ENCODE data around the gene LGALSL.

Gene LGALSL

GRCh38 chr2:64453770-64454385 is at the start of gene LGALSL:
Gene LGALSL (plus strand): TSS chr2:64454162. CDS start chr2:64454546, 384 bp downstream.
- DNase-seq = no peak

- no peak for DNase-seq
These were observed 49.2 kb upstream of the LGALSL start for GRCh38 chr2:64404743-64405142.

GRCh38 chr2:64405581-64406406 is 48.2 kb upstream of the LGALSL start:
- DNase-seq = no peak

- no peak for DNase-seq
These were observed 47.6 kb upstream of the LGALSL start for GRCh38 chr2:64406407-64406774.

- DNase-seq = no peak
These were observed 45.9 kb upstream of the LGALSL start for GRCh38 chr2:64408031-64408430.

GRCh38 chr2:64410671-64411070 is 43.3 kb upstream of the LGALSL start:
- DNase-seq = no peak

GRCh38 chr2:64412671-64413070 is 41.3 kb upstream of the LGALSL start:
- DNase-seq = no peak

GRCh38 chr2:64414736-64415435 is 39.1 kb upstream of the LGALSL start:
- DNase-seq = no peak

GRCh38 chr2:64417624-64418023 is 36.3 kb upstream of the LGALSL start:
- DNase-seq = no peak

GRCh38 chr2:64419596-64420165 is 34.3 kb upstream of the LGALSL start:
- no peak for DNase-seq

- no peak for DNase-seq
These were observed 33.3 kb upstream of the LGALSL start for GRCh38 chr2:64420677-64421076.

GRCh38 chr2:64421201-64421600 is 32.8 kb upstream of the LGALSL start:
- no peak for DNase-seq

- DNase-seq = no peak
These were observed 31.5 kb upstream of the LGALSL start for GRCh38 chr2:64422466-64422865.

GRCh38 chr2:64423303-64423702 is 30.7 kb upstream of the LGALSL start:
- no peak for DNase-seq

GRCh38 chr2:64424416-64424987 is 29.5 kb upstream of the LGALSL start:
- no peak for DNase-seq

- DNase-seq = no peak
These were observed 27.6 kb upstream of the LGALSL start for GRCh38 chr2:64426183-64426952.

GRCh38 chr2:64434039-64434657 is 19.8 kb upstream of the LGALSL start:
- DNase-seq = no peak

GRCh38 chr2:64437883-64438282 is 16.1 kb upstream of the LGALSL start:
- DNase-seq = no peak

GRCh38 chr2:64439194-64439593 is 14.8 kb upstream of the LGALSL start:
- DNase-seq = no peak

- DNase-seq = no peak
These were observed 13.1 kb upstream of the LGALSL start for GRCh38 chr2:64440843-64441242.

GRCh38 chr2:64442277-64442676 is 11.7 kb upstream of the LGALSL start:
- DNase-seq = no peak

All from CD4-positive, alpha-beta T cell treated with Interleukin-12 subunit alpha and Interleukin-12 subunit beta, for 1 hour (primary cell).